HEK293 (cell line): Measurements from ENCODE around the gene ME3.

ENCODE experiments used
- ZNF341 ChIP-seq: fragments of 450-650 bp; formaldehyde crosslinking; IDR thresholded peaks from 2 replicates; pipeline ENCODE4; 2016; ENCODE audit warnings: low read depth, missing biosample characterization, missing genetic modification characterization
- TF ChIP-seq, protein P1 (sequence below): fragments of 450-650 bp; formaldehyde crosslinking; IDR thresholded peaks from 2 replicates; pipeline ENCODE4 v1.5.1; 2016; ENCODE audit warnings: missing biosample characterization, missing genetic modification characterization
- TF ChIP-seq, protein P2 (sequence below): fragments of 450-650 bp; formaldehyde crosslinking; IDR thresholded peaks from 2 replicates; pipeline ENCODE4 v1.5.1; 2016; ENCODE audit warnings: missing biosample characterization, missing genetic modification characterization, borderline replicate concordance

DNA sequence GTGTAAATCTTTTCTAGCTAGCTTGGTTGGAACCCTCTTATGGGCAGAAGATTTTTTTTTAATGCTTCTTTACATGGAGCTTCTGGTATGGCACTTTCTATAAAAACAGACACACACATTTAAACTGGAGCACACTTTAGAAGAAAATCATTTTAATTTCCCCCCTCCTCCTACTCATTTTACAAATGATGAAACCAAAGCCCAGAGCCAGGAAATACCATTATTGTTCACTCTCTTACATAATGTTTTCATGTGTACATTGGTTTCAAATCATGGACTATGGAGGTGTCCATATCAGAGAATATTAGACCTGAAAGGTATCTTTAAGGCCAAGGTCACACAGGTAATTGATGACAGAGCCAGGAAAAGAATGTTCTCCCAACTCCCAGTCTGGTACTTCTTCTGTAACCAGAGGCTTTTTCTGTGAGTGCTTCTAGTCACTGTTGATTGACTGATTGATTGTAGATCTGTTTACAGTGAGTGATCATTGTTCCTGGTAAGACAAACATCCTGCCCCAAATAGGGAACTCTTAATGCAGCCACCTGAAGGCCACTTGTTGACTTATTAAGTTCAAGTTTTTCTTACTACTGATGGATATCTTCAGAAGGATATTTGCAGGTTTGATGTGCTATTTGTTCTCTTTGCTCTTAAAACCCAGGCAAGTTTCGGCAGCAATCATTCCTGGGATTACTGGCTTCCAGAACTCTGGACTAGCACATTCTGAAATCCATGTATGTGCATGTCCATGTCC lies 26.8 kb upstream of the ME3 start:
- no peak for TF ChIP-seq ZNF341 (tag by site-specific recombination)
- TF ChIP-seq, protein P1, sequence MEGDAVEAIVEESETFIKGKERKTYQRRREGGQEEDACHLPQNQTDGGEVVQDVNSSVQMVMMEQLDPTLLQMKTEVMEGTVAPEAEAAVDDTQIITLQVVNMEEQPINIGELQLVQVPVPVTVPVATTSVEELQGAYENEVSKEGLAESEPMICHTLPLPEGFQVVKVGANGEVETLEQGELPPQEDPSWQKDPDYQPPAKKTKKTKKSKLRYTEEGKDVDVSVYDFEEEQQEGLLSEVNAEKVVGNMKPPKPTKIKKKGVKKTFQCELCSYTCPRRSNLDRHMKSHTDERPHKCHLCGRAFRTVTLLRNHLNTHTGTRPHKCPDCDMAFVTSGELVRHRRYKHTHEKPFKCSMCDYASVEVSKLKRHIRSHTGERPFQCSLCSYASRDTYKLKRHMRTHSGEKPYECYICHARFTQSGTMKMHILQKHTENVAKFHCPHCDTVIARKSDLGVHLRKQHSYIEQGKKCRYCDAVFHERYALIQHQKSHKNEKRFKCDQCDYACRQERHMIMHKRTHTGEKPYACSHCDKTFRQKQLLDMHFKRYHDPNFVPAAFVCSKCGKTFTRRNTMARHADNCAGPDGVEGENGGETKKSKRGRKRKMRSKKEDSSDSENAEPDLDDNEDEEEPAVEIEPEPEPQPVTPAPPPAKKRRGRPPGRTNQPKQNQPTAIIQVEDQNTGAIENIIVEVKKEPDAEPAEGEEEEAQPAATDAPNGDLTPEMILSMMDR (tag by site-specific recombination) = no peak
- TF ChIP-seq, protein P2, sequence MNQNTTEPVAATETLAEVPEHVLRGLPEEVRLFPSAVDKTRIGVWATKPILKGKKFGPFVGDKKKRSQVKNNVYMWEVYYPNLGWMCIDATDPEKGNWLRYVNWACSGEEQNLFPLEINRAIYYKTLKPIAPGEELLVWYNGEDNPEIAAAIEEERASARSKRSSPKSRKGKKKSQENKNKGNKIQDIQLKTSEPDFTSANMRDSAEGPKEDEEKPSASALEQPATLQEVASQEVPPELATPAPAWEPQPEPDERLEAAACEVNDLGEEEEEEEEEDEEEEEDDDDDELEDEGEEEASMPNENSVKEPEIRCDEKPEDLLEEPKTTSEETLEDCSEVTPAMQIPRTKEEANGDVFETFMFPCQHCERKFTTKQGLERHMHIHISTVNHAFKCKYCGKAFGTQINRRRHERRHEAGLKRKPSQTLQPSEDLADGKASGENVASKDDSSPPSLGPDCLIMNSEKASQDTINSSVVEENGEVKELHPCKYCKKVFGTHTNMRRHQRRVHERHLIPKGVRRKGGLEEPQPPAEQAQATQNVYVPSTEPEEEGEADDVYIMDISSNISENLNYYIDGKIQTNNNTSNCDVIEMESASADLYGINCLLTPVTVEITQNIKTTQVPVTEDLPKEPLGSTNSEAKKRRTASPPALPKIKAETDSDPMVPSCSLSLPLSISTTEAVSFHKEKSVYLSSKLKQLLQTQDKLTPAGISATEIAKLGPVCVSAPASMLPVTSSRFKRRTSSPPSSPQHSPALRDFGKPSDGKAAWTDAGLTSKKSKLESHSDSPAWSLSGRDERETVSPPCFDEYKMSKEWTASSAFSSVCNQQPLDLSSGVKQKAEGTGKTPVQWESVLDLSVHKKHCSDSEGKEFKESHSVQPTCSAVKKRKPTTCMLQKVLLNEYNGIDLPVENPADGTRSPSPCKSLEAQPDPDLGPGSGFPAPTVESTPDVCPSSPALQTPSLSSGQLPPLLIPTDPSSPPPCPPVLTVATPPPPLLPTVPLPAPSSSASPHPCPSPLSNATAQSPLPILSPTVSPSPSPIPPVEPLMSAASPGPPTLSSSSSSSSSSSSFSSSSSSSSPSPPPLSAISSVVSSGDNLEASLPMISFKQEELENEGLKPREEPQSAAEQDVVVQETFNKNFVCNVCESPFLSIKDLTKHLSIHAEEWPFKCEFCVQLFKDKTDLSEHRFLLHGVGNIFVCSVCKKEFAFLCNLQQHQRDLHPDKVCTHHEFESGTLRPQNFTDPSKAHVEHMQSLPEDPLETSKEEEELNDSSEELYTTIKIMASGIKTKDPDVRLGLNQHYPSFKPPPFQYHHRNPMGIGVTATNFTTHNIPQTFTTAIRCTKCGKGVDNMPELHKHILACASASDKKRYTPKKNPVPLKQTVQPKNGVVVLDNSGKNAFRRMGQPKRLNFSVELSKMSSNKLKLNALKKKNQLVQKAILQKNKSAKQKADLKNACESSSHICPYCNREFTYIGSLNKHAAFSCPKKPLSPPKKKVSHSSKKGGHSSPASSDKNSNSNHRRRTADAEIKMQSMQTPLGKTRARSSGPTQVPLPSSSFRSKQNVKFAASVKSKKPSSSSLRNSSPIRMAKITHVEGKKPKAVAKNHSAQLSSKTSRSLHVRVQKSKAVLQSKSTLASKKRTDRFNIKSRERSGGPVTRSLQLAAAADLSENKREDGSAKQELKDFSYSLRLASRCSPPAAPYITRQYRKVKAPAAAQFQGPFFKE (tag by site-specific recombination) = no peak
